ENCODE data around the gene ZNF527.
A peak's percentile ranks its signal among the peaks of the same experiment; 100 is the strongest.
"Not testable (repeated sequence)": the region's sequence is repeated elsewhere in the genome, so short reads cannot be mapped to it uniquely, and the experiment has no call there.

ZNF527 gene

DNA sequence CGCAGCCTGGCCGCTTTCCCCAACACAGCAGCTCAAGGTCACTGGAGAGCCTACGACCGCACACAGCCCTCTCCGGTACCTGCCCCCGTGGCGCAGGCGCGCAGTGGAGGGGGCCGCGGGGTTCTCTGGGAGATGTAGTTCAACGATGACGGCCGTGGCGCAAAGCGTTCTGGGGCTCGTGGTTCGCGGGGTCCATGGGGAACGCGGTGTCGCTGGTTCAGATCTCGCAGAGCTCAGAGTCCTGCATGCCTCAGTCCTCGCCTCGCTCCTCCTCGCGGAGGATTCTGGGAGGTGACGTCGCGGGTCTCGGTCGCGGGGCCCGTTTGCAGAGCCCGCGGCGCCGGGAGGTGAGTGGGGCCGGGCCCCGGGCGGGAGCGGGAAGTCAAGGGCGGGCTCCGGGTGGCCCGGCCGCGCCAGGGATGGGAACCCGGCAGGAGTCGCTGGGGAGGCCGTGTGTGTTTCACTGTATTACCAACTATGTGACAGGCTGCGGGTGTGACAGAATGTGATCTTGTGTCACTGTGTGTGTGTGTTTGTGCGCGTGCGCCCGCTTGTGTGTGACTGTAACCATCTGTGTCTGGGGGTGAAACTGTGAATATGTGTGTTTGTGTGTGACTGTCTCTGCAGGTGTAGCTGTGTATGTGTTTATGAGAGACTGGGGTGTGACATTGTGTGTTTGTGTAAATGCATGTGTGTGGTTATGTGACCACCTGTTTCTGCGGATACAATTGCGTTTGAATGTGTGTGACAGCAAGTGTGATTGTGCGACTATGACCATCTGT is at the start of gene ZNF527:
Gene ZNF527 (plus strand): TSS at position 220 of the 782 bp plus-strand sequence. CDS start 3,100 bp downstream, outside the sequence.
- peak; percentile 97 for DNase-seq (ENCODE audit: low spot score)

DNA sequence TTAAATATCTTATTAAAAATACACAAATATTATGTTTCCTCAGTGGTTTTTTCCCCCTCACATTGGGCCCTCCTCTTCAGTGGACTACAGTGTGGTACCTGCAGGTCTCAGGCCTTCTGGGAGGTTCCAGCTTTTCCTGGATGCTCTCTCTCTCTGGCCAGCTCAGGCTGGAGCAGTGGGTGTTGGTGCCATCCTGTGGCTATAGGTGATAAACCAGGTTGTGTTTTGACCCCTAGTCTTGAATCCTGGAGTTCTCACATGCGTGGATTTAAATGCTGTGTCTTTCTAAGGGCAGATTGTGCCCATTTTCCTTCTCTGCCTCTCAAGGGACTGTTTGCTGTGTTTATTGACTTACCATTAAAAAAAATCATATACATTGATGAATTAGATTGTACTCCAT is 41.2 kb upstream of the ZNF527 start:
- DNase-seq (ENCODE audit: low spot score), result no peak

DNA sequence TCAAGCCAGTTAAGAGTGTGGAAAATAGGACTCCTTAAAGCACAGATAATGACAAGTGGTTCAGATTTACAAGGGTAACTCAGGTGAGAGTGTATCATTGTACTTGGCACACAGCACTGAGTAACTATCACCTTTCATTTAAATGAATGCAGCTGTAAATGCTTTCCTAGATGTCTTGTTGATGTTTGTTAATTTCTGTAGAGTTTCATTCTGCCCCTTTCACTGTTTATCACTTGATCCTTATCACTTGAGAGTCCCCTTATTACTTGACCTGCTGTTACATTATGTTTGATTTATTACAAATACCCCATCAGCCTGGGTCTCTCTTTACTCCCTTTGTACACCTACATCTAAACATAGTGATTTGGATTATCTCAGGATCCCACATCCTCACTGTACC is 38.1 kb upstream of the ZNF527 start:
- no peak for DNase-seq (ENCODE audit: low spot score)

DNA sequence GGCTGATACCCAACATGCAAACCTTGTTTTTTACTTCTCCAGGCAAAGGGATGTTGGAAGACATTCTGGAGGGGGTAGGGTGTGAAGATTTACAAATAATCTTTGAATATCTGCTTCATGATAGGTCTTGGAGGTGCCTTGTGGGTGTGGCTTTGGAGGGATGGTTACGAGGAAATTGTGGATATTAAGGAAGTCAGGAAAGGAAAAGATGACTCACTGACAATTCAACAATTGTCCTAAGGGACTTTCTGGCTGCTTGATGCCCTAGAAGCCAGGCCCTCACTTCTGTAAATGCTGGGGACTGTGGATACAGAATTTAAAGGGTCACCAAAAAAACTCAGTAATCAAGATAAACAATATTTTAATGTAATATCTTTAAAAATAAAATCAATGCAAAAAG is 37.4 kb upstream of the ZNF527 start:
- no peak for DNase-seq (ENCODE audit: low spot score)

DNA sequence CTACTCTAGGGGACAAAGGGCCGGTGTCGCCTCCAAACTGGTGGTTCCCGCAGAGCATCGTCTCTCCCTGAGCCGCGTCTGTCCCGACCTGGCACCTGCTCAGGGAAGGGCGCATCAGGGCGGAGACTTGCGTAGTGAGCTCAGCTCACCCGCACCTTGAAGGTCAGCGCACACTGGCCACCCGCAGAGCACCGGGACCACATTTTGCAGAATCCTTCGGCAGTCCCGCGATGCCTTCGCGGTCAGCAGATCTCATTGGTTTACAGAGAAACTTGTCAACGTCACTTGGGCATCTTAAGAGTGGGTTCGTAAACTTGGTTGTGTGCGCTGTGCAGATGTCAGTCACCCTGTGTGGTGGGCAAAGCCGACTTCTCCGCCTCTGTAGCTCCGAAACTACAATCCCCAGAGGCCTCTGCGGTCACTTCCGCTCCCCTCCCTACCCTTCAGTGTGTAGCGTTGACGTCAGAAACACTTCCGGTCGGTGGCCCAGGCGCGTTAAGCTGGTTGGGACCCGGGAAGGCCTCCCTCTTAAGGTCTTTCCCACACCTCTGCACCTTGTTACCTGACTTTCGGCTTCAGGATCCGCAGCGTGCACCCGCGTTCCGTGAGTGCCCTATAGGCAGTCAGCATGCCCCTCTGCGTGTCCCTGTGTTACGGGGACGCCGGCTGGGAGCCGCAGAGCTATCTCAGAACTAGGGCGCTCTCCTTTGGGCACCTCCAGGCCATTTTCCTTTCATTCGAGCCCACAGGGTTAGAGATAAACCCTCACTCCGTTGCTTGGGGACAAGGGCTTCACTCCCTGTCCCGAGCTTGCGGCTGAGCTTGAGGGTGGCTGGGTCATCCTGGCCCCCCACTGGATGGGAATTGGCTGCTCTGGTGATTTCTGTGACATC is 36.5 kb upstream of the ZNF527 start:
- peak; percentile 92 for DNase-seq (ENCODE audit: low spot score)

DNA sequence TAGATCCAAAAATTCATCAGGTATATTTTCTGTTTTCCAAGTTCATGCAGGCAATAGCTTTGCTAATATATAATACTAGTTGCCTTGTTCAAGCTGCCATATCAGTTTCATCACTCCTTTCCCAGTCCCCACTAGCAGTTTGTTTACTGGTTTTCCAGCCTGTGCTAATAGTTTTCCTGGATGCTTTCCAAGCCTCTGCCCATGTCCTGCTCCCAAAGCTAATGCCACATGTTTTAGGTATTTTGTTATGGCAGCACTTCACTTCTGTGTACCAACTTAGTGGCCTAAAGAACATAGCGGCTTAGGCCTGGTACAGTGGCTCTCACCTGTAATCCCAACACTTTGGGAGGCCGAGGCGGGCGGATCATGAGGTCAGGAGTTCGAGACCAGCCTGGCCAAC is 28.1 kb upstream of the ZNF527 start:
- DNase-seq (ENCODE audit: low spot score), result no peak

DNA sequence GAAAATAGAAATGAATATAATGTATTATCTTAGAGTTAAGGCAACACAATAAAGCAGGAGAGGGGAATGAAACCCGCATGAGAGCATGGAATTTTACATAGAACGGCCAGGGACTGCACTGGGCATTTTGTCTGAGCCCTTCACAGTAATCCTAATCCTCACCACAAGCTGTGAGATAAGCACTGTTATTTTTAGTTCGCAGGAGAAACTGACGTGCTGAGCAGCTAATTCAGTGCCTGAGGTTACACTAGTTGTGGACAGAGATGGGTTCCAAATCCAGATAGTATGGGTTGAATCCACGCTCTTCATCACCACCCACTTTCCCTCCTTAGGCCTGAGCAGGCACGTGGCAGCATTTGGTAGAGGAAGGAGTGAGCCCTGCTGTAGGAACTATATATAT is 24.8 kb upstream of the ZNF527 start:
- no peak for DNase-seq (ENCODE audit: low spot score)

DNA sequence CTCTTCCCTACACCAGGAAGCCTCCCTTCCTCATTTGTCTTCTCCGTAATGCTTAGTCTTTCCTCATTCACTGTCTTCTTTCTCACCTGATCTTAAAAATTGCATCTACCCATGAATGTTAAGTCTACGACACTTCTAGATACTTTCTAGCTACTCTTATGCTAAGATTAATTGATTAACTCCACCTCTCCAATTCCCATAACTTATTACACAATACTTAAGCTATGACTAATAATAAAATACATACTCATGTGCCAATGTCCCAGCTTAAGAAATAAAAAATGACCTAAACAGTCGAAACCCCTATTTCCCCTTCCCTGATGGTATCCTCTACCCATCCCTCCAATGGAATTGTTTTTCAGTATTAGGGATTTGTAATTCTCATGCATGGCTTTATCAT is 22.8 kb upstream of the ZNF527 start:
- DNase-seq (ENCODE audit: low spot score), result no peak

DNA sequence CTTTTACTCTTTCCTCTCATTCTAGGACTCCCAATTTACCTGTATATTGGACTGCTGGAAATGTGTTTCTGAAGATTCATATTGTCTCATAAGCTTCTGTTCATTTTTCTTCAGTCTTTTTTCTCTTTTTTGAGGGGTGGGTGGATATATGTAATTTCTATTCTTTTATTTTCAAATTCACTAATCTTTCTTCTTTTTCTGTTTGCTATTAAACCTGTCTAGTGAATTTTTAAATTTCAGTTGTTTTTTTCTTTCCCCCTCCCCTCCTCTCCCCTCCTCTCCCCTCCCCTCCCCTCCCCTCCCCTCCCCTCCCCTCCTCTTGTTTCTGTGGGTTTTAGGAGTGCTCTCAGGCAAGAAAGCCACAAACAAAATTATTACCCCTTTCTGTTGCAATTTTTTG is 16.9 kb upstream of the ZNF527 start:
- DNase-seq (ENCODE audit: low spot score), result no peak

DNA sequence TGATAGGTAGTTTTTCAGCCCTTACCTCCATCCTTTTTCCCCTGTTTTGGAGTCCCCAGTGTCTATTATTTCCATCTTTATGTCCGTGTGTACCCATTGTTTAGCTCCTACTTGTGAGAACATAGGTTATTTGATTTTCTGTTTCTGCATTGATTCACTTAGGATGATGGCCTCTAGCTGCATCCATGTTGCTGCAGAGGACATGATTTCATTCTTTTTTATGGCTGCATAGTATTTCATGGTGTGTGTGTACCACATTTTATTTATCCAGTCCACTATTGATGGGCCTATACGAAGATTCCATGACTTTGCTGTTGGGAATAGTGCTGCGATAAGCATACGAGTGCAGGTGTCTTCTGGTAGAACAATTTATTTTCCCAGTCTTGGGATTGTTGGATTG is 15.0 kb upstream of the ZNF527 start:
- no peak for DNase-seq (ENCODE audit: low spot score)

DNA sequence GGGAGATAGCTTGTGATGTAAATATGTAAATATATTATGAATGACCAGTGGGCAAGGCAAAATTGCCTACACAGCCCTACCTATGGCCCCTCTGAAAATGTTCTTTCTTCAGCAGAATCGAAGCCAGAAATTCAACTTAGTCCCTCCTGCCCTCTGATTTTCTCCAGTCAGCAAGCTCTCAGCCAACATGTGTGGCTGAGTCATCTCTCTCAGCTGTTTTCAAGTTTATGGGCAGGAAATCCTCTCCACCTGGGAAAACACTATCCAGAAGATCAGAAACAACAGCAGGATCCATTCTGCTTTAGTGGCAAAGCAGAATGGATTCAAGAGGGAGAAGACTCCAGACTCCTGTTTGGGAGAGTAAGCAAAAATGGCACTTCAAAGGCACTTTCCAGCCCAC is 8.9 kb upstream of the ZNF527 start:
- no peak for DNase-seq (ENCODE audit: low spot score)

DNA sequence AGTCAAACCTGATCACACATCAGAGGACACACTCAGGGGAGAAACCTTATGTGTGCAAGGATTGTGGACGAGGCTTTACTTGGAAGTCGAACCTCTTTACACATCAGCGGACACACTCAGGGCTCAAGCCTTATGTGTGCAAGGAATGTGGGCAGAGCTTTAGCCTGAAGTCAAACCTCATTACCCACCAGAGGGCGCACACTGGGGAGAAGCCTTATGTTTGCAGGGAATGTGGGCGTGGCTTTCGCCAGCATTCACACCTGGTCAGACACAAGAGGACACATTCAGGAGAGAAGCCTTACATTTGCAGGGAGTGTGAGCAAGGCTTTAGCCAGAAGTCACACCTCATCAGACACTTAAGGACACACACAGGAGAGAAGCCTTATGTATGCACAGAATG is 8.2 kb upstream of the ZNF527 start:
- no peak for DNase-seq (ENCODE audit: low spot score)

DNA sequence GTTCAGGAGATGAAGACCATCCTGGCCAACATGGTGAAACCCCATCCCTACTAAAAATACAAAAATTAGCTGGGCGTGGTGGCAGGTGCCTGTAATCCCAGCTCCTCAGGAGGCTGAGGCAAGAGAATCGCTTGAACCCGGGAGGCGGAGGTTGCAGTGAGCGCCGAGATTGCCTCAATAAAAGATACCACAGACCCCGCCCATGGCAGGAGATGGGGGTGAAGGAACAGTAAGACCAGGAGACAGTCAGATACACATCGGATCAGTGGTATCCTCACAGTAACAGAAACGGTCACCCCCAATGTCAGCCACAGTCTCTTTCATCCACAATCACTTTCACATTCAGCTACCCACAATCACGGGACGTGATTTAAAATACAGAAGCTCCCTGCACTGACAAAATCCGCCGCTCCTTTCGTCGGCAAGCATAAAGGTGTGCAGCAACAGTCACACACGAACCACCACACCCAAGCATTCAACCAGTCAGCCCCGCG is 466 bp upstream of the ZNF527 start:
- DNase-seq (ENCODE audit: low spot score), result not testable (repeated sequence)

DNA sequence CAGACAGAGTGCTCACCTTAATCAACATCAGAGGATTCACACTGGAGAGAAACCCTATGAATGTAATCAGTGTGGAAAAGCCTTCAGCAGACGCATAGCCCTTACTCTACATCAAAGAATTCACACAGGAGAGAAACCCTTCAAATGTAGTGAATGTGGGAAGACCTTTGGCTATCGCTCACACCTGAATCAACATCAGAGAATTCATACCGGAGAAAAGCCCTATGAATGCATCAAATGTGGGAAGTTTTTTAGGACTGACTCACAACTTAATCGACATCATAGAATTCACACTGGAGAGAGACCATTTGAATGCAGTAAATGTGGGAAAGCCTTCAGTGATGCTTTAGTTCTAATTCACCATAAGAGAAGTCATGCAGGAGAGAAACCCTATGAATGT is 18.3 kb downstream of the ZNF527 start:
- DNase-seq (ENCODE audit: low spot score), result no peak

DNA sequence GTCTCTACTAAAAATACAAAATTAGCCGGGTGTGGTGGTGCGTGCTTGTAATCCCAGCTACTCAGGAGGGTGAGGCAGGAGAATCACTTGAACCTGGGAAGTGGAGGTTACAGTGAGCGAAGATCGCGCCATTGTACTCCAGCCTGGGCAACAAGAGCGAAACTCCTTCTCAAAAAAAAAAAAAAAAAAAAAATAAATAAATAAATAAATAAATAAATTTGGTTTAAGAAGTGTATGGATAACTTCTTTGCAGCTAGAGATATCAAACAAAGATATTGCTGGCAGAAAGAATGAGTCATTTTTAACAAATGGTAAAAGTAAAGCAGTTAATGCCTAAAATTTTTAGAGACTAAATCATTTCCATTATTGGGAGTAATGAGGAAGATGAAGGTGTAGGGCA is 20.5 kb downstream of the ZNF527 start:
- not testable (repeated sequence) for DNase-seq (ENCODE audit: low spot score)

DNA sequence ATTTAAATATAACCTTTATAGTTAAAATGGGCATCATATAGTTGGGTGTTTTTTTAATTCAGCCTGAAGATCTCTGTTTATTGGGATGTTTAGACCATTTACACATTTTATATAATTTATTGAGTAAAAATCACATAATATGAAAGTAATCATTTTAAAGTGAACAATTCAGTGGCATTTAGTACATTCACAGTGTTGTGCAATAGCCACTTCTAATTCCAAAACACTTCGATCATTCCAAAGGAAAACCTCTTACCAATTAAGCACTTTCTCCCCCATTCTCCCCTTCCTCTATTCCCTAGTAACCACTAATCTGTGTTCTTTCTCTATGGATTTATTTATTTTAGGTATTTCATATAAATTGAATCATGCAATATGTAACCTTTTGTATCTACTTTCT is 30.2 kb downstream of the ZNF527 start:
- DNase-seq (ENCODE audit: low spot score), result no peak

DNA sequence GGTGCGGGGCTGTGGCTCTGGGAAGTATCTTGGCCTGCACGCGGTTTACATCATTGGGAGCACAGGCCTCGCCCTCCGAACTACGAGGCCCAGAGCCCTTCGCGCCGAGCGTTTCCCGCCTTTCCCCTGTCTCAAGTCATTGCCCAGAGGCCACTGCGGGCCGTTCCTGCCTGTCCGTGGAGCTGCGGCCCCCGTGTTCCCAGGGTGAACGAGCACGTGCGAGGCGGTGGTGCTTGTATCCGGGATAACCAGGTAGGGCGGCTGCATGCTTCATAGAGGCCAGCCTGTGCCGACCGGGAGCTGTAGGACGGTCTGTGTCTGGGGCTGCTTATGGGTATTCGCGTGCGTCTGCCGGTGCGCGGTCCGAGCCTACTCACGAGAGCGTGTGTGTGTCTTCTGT is 32.5 kb downstream of the ZNF527 start:
- no peak for DNase-seq (ENCODE audit: low spot score)

DNA sequence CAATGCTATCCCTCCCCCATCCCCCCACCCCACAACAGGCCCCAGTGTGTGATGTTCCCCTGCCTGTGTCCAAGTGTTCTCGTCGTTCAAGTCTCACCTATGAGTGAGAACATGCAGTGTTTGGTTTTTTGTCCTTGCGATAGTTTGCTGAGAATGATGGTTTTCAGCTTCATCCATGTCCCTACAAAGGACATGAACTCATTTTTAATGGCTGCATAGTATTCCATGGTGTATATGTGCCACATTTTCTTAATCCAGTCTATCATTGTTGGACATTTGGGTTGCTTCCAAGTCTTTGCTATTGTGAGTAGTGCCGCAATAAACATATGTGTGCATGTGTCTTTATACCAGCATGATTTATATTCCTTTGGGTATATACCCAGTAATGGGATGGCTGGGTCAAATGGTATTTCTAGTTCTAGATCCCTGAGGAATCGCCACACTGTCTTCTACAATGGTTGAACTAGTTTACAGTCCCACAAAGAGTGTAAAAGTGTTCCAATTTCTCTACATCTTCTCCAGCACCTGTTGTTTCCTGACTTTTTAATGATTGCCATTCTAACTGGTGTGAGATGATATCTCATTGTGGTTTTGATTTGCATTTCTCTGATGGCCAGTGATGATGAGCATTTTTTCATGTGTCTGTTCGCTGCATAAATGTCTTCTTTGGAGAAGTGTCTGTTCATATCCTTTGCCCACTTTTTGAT is 35.4 kb downstream of the ZNF527 start:
- DNase-seq (ENCODE audit: low spot score), result not testable (repeated sequence)

DNA sequence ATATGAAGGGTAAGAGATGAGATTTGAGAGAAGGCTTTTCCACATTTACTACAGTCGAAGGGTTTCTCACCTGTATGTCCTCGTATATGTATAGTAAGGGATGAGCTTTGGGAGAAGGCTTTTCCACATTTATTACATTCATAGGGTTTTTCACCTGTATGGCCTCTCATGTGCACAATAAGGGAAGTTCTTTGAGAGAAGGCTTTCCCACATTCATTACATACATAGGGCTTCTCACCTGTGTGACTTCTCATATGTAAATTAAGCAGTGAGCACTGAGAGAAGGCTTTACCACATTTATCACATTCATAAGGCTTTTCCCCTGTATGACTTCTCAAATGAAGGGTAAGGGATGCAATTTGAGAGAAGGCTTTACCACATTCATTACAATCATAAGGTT is 41.8 kb downstream of the ZNF527 start:
- DNase-seq (ENCODE audit: low spot score), result no peak

DNA sequence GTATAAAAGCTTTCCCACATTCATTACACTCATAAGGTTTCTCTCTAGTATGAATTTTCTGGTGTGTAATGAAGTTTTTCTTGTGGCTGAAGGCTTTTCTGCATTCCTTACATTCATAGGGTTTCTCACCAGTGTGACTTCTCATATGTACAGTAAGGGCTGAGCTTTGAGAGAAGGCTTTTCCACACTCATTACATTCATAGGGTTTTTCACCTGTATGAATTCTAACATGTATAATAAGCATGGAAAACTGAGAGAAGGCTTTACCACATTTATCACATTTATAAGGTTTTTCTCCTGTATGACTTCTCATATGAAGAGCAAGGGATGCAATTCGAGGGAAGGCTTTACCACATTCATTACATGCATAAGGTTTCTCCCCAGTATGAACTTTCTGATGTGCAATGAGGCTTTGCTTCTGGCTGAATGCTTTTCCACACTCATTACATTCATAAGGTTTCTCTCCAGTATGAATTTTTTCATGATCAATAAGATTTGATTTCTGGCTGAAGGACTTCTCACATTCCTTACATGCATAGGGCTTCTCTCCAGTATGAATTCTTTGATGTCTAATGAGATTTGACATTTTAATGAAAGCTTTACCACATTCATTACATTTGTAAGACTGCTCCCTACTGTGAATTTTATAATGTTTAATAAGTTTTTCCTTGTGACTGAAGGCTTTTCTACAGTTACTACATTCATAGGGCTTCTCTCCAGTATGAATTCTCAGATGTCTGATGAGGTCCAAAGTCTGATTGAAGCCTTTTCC is 42.6 kb downstream of the ZNF527 start:
- no peak for DNase-seq (ENCODE audit: low spot score)

All from germinal center (tissue), 1 donor.